Measurements from ENCODE around the gene B4GAT1. TPM values are rescaled to one million over a fixed set of nuclear protein-coding genes. Genes with fewer than 3 reads are reported as not detected.

Gene B4GAT1
- polyA plus RNA-seq, 1 donor from 2014 or later: 162 TPM

DNA sequence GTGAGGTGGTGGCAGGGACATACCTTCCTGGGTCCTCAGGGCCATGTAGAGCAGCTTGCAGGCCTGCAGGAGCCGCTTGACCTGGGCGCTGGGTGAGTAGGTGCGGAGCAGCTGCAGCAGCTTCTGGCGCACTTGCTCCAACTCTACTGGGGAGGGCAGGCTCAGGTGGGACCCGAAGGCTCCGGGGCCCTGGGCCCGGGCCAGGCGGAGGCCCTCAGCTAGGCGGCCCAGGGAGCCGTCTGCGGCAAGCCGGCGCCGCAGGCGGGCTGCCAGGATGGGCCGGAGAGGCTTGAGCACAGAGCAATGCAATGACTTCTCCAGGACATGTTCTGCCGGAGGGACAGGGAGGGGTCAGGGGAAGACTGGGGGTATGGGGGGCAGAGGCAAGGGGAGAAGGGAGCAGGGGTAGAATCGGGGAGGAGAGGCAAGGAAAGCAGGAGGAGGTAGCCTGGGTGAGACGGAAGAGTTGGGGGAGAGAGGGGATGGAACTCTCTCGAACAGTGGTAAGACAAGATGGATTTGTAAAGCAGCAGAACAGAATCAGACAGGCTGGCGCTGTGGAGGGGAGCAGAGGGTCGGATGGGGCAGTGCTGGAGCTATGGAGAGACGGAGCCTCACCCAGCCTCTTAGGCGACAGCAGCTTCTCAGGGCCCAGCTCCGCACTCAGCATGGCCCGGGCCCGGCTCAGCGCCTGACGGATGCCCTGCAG lies 13.4 kb downstream of the B4GAT1 start:
- H3K9ac ChIP-seq (ENCODE audit: low read length): no peak overlapping the region
- no peaks in the 10 kb centered on the region for H3F3A ChIP-seq (ENCODE audit: insufficient read depth, low read length, poor library complexity, severe bottlenecking)
- H3K9me3 ChIP-seq (ENCODE audit: low read length): no peaks in the 10 kb centered on the region
- H3K27me3 ChIP-seq (ENCODE audit: insufficient read depth, low read depth, low read length): no peaks in the 10 kb centered on the region
- H3K79me2 ChIP-seq (replicated peaks; ENCODE audit: insufficient read depth, low read length): no peaks in the 10 kb centered on the region
- no peak overlapping the region for H3K4me2 ChIP-seq (ENCODE audit: low read length)
- H2AFZ ChIP-seq (ENCODE audit: low read depth, low read length): no peak overlapping the region
- H3K36me3 ChIP-seq (ENCODE audit: insufficient read depth, low read length): no peaks in the 10 kb centered on the region
- H3K4me3 ChIP-seq (ENCODE audit: low read length): no peak overlapping the region
- no peak for TF ChIP-seq EP300 (conservative IDR thresholded peaks at IDR 0.05; ENCODE audit: poor library complexity, severe bottlenecking)
- TF ChIP-seq RAD21 (conservative IDR thresholded peaks at IDR 0.05): no peak
- no peak for TF ChIP-seq POLR2AphosphoS5 (IDR thresholded peaks at IDR 0.05)
- TF ChIP-seq TAF1 (IDR thresholded peaks at IDR 0.05; ENCODE audit: low read depth): no peak
- TF ChIP-seq, protein P1, sequence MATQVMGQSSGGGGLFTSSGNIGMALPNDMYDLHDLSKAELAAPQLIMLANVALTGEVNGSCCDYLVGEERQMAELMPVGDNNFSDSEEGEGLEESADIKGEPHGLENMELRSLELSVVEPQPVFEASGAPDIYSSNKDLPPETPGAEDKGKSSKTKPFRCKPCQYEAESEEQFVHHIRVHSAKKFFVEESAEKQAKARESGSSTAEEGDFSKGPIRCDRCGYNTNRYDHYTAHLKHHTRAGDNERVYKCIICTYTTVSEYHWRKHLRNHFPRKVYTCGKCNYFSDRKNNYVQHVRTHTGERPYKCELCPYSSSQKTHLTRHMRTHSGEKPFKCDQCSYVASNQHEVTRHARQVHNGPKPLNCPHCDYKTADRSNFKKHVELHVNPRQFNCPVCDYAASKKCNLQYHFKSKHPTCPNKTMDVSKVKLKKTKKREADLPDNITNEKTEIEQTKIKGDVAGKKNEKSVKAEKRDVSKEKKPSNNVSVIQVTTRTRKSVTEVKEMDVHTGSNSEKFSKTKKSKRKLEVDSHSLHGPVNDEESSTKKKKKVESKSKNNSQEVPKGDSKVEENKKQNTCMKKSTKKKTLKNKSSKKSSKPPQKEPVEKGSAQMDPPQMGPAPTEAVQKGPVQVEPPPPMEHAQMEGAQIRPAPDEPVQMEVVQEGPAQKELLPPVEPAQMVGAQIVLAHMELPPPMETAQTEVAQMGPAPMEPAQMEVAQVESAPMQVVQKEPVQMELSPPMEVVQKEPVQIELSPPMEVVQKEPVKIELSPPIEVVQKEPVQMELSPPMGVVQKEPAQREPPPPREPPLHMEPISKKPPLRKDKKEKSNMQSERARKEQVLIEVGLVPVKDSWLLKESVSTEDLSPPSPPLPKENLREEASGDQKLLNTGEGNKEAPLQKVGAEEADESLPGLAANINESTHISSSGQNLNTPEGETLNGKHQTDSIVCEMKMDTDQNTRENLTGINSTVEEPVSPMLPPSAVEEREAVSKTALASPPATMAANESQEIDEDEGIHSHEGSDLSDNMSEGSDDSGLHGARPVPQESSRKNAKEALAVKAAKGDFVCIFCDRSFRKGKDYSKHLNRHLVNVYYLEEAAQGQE (IDR thresholded peaks at IDR 0.05; ENCODE audit: borderline replicate concordance): no peak
- no peak for TF ChIP-seq MXI1 (conservative IDR thresholded peaks at IDR 0.05; ENCODE audit: poor library complexity, severe bottlenecking)
- TF ChIP-seq SMC3 (conservative IDR thresholded peaks at IDR 0.05; ENCODE audit: poor library complexity): no peak
- no peak for TF ChIP-seq EZH2 (IDR thresholded peaks at IDR 0.05; ENCODE audit: borderline replicate concordance, insufficient read depth, low read length, poor library complexity, severe bottlenecking)
- TF ChIP-seq, protein P2, sequence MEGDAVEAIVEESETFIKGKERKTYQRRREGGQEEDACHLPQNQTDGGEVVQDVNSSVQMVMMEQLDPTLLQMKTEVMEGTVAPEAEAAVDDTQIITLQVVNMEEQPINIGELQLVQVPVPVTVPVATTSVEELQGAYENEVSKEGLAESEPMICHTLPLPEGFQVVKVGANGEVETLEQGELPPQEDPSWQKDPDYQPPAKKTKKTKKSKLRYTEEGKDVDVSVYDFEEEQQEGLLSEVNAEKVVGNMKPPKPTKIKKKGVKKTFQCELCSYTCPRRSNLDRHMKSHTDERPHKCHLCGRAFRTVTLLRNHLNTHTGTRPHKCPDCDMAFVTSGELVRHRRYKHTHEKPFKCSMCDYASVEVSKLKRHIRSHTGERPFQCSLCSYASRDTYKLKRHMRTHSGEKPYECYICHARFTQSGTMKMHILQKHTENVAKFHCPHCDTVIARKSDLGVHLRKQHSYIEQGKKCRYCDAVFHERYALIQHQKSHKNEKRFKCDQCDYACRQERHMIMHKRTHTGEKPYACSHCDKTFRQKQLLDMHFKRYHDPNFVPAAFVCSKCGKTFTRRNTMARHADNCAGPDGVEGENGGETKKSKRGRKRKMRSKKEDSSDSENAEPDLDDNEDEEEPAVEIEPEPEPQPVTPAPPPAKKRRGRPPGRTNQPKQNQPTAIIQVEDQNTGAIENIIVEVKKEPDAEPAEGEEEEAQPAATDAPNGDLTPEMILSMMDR (IDR thresholded peaks at IDR 0.05; ENCODE audit: poor library complexity, severe bottlenecking): no peak
- no peaks in the 10 kb centered on the region for H3K9me2 ChIP-seq (ENCODE audit: insufficient read depth, low read length)
- H3K27ac ChIP-seq (ENCODE audit: low read length): no peak overlapping the region
- H4K20me1 ChIP-seq (ENCODE audit: insufficient read depth): no peaks in the 10 kb centered on the region

- Histone ChIP-seq H4K20me1 (ENCODE audit: insufficient read depth) (no peaks in the 10 kb centered on the region), H3K4me2 (ENCODE audit: low read length) (no peak overlapping the region), H3K9me2 (ENCODE audit: insufficient read depth, low read length) (no peaks in the 10 kb centered on the region), H3K4me3 (ENCODE audit: low read length) (no peak overlapping the region), H3K36me3 (ENCODE audit: insufficient read depth, low read length) (no peaks in the 10 kb centered on the region), H3K9me3 (ENCODE audit: low read length) (no peaks in the 10 kb centered on the region), H3K9ac (ENCODE audit: low read length) (no peak overlapping the region), H3K27ac (ENCODE audit: low read length) (no peak overlapping the region), H2AFZ (ENCODE audit: low read depth, low read length) (no peak overlapping the region), H3K79me2 (replicated peaks; ENCODE audit: insufficient read depth, low read length) (no peaks in the 10 kb centered on the region), H3K27me3 (ENCODE audit: insufficient read depth, low read depth, low read length) (no peaks in the 10 kb centered on the region), H3F3A (ENCODE audit: insufficient read depth, low read length, poor library complexity, severe bottlenecking) (no peaks in the 10 kb centered on the region)
- TF ChIP-seq RAD21 (conservative IDR thresholded peaks at IDR 0.05) (no peak), EZH2 (IDR thresholded peaks at IDR 0.05; ENCODE audit: borderline replicate concordance, insufficient read depth, low read length, poor library complexity, severe bottlenecking) (no peak)
These were observed 14.1 kb downstream of the B4GAT1 start for GRCh38 chr11:66333220-66333877.

Measured in neural cell (in vitro differentiated cells).